Kidney capillary endothelial cell (primary cell): ENCODE data around the gene POU2F1.
"Not testable (repeated sequence)": the region's sequence is repeated elsewhere in the genome, so short reads cannot be mapped to it uniquely, and the experiment has no call there.

Source experiments
- DNase-seq: peaks from one replicate; pipeline ENCODE4 v3.0.0-alpha.2; 2018; ENCODE audit warnings: low spot score

Gene POU2F1

DNA sequence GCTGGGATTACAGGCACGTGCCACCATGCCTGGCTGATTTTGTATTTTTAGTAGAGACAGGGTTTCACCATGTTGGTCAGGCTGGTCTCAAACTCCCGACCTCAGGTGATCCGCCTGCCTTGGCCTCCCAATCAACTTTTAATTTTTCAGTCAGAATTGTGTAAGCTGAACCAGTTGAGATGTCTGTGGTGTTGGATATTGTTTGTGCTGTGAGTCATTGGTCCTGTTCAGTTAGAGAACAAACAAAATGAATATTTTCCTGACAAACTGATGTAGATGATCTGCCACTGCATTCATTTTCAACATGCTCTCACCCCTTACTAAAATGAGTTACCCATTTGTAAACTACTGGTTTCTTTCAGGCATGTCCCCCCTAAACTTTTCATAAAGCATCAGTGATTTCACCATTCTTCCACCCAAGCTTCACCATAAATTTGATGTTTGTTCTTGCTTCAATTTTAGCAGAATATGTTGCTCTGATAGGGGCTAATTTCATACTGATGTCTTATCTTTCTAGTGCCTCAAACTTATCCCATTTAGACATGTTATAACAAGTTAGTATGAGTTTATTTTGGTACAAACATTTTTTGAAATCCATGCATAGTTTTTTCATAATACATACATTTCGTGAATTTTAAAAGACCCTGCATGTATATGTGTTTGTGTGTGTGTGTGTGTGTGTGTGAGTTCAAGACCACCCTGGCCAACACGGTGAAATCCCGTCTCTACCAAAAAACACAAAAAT, 15.2 kb upstream of the POU2F1 start:
- DNase-seq, result not testable (repeated sequence)

DNA sequence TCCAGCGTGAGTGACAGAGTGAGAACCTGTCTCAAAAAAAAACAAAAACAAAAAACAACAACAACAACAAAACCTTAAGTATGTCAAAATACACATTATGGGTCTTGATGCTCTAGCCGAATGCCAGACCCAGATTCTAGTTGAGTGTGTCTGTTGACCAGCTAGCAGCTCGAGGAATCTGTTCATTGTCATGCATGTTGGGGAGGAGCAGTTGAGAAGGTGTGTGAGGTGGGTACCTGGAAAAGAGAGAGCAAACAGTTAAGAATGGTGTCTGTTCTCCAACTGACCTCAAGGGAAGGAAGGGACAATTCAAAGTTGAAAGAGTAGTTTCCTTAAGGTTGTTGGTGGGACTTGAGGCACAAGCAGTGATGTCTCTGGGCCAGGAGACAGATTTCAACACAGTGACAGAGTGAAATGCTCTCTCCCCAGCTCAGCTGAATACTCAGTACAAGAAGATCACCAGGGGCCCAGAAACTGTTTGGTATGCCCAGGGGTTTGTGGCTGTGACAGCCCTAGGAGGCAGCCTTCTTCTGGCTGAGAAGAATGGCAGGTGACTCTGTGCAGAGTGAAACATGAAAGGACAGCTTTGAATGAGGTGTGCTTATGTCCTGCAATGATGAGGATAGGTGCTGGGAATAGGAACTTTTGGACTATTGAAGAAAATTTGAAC, 14.4 kb upstream of the POU2F1 start:
- DNase-seq, result no peak

DNA sequence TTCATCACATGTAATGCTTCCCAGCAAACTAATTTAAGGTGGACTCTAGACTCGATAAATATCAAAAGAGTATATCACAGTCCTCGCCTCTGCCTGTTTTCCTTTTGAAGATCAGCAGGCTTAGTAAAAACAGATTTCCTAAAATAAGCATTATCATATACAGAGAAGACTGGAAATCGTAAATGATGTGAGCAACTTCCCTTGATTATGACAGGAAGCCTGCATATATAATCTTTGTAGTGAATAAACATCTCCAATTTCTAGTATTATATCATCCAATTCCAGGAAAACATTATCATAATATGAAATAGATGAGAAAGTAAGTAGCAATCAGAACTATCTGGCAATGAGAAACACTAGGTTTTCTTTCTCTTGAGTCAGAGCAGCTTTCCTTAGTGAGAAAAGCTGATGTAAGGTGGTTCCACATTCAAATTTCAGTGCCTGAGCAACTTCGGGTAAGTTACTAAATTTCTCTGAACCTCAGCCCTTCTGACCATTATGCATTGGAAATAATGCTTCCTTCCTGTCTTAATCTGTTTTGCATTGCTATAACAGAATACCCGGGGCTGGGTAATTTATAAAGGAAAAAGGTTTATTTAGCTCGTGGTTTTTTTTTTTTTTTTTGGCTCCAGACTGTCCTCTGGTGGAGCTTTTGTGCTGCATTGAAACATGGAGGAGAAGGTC, 12.6 kb upstream of the POU2F1 start:
- DNase-seq, result no peak

DNA sequence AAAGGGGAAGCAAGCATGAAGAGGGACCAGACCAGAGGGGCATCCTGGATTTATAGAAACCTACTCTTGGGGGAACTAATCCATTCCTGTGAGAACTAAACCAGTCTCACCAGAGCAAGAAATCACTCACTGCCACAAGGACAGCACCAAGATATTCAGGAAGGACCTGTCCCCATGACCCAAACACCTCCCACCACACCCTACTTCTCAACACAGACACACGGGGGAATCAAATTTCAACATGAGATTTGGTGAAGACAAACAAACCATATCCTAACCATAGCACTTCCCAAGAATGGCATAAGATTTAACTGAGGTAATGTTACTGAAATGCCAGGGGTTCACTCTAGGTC, 12.1 kb upstream of the POU2F1 start:
- DNase-seq, result no peak

DNA sequence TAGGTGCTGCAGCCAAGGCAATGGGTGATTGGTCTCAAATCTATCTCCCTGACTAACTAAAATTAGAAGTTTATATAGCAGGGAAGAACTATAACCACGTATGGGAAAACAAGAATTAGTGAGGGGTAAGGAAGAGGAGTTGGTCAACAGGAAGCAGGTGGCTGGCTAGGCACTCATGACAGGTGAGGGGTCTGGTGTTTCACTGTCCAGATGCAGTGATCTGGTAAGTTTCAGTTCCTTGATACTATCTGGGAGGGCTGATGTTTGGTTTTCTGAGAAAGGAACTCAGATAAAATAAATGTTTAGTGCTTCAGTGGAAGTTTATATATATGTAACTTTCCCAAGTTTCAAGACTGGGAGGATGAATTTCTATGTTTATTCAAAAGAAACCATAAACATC, 11.6 kb upstream of the POU2F1 start:
- DNase-seq, result no peak

DNA sequence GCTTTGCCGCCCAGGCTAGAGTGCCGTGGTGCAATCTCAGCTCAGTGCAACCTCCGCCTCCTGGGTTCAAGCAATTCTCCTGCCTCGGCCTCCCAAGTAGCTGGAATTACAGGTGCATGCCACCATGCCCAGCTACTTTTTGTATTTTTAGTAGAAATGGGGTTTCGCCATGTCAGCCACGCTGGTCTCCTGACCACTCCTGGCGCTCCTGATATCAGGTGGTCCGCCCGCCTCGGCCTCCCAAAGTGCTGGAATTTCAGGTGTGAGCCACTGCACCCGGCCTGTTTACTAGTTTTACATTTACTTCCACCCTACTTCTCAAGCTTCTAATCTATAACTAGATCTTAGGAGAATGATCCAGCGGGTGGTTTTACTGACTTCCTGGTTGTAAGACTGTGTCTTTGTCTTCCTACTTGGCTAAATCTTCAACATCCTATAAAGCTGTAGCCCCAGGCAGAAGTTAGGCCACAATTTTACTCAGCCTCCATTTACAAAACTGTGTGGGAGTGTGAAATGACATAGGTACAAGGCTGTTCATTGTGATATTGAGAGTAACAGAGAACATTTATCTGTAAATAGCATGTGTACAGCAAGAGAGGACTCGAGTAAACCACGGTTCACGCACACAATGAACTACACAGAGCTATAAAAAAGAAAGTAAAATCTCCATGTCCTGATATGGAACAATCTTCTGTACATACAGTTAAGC, 9.6 kb upstream of the POU2F1 start:
- no peak for DNase-seq

DNA sequence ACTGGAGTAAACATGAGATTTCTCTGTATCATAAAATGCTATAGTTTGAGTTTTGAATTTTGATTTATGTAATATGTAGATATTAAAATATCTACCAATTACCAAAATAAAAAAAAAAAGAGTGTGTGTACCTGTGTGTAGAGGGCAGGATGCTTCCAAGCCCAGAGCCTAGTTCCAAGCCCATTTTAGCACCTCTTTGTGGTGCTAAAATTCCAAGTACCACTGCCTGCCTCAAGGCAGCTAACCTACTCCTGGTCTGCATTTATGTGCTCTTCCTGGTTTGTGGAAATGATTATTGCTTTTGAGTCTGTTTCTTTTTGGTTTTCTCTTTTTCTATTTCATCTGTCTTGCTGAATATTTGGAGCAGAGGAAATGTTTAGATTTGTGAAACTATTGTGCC, 8.7 kb upstream of the POU2F1 start:
- DNase-seq, result no peak

DNA sequence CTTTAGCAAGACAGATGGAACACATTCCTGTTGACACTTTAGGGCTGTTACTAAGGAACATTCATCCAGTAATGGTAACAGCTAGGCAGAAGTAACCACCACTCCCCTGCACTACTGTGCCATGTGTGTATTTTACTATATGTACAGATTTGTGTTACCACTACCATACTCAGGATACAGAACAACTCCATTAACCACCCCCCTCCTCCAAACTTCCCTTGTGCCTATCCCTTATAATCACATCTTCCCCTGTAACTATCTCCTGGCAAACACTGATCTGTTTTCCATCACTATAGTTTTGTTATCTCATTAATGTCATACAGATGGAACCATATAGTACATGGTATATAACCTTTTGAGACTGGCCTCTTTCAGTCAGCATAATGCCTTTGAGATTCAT, 3.9 kb upstream of the POU2F1 start:
- DNase-seq, result no peak

DNA sequence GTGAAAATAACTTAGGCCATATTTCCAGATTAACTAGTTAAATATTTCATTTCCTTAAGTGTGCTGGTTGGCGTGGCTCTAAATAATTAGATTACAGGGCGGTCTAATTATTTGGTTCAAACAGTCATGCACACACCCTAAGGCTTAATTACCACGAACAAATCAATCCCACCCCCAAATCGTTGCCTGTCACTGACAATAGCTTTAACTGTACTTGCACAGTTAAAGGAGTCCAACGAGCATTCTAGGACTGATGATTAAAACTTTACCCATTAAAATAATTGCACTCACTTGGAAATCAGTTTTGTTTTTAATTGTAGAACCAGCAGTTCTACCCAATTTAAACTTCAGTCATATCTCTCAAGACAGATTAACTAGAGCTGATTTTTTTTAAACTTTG, 1.5 kb upstream of the POU2F1 start:
- no peak for DNase-seq

DNA sequence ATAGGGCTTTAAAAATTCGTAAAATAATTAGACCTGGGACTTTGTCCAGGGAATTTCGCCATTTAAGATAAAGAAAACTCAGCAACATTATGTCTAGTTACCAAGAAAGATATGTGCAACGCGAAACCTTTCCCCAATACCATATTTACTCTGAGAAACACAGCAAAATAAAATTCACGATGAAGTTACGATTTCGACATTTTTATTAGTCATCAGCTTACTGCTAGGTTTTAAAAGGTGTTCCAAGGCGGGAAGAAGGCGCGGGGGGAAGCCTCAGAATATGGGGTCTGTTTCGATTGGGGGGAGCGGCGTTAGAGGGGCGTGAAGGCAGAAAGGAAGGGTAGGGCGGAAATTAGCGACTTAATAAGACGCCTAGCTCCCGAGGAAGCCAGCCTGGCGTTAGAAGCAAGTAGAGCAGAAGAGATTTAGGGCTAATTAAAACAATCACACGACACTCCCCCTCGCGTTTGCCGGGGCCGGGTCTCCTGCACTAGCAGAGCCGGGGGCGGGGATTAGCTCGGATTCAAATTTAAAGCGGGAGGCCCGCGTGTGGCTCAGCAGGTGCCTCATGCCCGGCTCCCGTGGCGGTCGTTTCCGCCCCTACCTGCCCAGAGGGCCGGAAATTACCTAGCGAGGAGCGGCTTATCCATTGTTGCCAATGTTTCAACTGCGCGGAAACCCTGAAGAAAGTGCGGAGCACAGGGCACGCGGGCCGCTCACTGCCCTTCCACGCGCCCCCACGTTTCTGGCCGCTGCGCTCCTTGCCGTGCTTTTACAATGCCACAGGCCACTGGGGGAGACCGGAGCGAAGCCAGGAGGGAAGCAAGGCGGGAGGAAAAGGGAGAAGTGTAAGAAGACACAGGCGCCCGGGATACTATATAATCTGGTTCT, 795 bp upstream of the POU2F1 start:
- peak; percentile 57 for DNase-seq

DNA sequence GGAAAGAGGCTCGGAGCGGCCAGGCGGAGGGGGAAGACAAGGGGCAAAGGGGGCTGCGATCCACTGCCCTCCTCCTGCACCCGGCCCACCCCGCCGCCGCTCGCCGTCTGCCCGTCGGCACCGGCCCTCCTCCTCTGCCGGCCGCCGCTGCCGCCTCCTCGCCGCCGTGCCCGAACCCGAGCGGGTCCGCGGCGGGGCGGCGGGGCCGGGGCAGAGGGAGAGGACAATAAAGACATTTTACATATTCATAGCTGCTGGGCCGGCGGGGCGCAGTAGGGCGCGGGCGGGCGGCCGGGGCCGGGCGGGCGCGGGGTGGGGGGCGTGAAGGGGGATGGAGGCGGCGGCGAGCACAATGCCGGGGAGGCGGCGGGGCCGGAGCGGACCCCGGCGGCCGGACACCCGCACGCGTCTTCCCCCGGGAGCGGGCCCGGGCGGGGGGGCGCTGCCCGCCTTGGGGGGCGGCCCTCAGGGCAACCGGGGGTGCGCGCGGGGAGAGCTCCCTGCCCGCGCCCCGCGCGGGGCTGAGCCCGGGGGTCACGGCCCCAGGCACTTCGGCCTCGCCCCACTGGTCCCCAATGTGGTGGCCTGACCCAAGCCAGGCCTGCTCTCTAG, 546 bp downstream of the POU2F1 start:
- no peak for DNase-seq

DNA sequence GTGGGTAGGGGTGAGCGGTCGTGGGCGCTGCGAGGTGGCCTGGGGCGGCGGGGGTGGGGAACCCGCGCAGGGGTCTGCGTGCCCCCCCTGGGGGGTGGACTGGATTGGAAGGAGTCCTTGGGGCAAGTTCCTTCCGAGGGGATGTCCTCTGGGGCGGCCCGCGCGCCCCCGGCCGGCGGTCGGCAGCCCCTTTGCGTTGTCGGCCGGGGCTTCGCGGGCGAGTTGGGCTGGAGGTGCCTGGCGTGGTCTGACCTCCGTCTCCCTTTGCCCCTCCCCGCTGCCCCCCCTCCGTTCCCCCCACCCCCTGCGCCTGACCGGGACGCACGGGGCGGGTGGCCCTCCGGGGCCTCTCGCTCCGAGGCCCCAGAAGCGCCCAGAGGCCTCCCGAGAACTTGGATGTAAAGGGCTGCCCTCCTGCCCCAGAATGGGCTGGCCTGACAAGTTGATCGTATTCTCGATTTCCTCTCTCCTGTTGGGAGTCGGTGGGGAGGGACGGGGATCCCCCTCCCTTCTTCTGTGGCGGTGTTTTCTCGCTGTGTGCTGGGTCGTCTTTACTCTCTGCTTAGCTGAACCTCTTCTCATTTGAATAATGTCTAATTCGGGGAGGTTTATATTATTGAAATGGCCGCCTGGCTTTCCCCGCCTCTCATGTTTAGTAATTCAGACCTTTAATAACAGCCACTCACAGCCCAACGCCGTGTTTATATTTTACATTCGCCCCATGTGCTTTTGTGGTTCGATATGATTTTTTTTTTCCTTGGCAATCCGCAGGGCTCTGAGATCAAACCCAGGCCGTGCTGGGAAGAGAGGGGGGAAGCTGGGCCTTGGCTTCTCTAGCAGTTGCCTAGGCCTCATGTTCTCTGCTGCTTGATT, 1.3 kb downstream of the POU2F1 start:
- peak; percentile 35 for DNase-seq

DNA sequence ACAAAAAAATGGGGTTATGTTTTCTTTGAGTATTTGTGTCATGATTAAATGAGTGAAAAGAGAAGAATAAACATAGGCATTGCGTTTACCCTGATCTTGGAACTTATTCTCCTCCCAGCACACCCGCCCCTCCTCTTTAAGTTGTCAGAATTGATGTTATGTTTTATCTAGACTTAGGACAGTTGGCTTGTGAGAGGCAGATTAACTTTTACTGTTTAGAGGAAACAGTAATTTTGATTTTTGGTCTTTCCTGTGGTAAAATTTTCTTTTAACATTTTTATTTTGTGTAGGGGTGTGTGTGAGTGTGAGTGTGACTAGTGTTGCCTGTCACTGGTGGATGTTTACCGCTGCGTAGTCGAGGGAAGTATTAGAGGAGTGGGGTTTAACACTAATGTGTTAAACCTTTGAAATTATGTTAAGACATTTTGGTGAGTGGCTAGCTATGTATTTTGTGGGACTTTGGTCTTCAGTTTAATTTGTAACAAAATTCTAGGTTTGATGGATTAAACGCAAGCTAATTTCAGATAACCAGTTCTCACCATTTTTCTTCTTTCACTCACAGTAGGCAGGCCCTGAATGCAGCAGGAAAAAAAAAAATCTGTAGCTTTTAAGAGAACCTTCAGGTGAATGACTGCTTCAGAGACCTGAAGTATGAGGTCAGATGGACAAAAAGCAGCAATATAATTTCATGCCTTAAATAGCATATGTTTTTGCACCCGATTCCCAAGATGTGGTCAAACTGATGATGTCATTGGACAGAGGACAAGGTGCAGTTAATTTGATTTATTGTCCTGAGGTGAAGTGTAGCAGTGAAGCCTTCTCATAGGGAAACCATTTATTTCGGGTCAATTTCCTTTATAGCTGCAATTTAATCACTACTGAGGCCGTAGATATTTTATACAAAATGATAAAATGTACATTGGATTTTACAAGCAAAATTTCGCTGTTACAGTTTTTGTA, 2.7 kb downstream of the POU2F1 start:
- no peak for DNase-seq

DNA sequence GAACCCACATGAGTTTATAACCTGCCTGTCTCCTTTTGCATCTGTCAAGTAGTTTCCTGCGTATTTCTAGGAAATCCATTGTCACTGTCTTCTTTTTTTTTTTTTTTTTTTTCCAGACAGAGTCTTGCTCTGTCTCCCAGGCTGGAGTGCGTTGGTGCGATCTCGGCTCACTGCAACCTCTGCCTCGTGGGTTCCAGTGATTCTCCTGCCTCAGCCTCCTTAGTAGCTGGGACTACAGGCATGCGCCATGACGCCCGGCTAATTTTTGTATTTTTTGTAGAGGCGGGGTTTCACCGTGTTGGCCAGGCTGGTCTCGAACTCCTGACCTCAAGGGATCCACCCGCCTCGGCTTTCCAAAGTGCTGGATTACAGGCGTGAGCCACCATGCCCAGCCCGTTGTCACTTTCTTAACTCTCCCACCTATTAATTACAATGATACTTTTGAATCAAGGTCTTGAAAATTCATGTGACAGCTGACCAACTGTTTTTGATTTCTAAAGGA, 4.1 kb downstream of the POU2F1 start:
- DNase-seq, result not testable (repeated sequence)

DNA sequence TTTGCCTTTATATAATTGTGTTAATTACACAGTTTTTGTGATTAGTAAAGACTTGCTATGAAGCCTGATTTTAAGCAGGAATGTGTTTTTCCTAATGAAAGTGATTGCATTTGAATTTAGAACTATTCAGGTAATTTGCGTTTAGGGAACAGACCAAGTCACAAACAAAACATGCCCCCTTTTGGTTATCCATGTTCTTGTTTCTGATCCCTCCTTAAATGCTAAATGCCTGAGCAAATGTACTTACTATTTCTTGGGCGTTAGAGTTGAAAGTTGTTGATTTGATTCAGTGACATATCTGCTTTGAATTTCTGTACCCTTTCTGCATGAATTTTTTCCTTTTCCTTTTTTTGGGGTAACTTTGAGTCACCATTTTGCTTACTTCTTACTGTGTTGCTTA, 5.2 kb downstream of the POU2F1 start:
- no peak for DNase-seq

DNA sequence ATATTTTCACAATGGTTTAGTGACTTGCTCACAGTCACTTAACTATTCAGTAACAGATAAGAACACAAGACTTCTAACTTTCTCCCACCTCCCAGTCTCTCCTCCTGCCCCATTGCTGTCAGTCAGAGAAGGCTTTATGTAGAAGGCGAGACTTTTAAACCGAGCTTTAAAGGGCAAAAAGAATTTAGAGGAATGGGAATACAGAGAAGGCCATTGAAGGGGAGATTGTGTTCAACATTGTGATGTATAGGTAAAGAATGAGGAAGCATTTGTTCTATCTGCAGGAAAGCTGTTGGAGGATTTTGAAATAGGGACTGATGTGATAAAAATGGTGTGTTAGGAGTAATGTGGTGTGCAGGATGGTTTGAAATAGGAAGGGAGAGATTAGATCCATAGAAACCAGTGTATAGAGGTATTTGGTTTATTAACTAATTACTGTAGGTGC, 7.3 kb downstream of the POU2F1 start:
- no peak for DNase-seq

DNA sequence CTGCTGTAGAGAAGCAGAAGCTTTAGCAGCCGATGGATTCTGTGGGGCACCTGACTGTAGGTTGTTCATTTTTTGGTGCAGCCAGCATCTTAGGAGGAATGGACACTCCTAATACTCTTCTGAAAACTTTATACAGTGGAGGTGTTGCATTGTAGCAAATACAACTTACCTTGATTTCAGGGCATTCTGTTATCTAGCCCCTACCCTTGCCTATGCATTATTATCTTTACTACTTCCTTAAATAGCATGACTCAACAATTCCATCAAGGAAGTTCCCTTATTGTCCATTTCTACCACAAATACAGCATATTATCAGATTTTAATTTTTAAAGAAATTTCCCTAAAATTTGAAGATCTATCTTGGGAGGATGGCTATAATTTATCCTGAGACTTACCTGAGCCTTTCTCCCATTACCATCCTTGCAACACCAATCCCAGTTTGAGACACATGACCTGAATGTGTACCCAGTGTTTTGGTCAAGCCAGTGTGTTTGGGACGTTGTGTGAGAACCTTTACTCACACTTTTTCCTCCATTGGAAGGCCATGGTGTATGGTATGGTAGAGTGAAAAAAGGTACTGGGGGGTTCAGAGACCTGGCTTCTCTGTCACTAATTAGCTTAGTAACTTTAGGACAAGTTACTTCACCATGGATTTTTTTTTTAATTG, 9.2 kb downstream of the POU2F1 start:
- DNase-seq, result peak; percentile 13

DNA sequence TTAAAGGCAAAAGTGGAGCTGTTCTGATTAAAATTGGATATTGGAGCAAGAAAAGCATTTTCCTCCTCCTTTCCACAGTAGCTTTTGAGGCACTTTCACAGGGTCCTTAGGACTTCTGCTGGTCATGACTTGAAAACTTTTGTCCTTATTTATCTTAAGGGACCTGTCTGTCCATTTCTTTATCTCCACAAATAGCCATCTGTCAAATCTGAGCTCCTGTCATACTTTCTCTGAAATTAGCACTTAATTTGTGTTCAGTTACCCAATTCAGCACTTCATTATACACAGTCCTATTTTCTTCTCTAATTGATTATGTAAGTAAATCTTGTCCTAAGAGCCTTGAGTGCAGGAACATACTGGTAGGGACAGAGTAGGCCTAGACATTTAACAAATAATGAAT, 9.8 kb downstream of the POU2F1 start:
- no peak for DNase-seq
